Colonic mucosa (tissue), 4 donors: Measurements from ENCODE around the gene VDAC1. TPM values are rescaled to one million over a fixed set of nuclear protein-coding genes. Genes with fewer than 3 reads are reported as not detected.

ENCODE experiments used
- DNase-seq: peaks from one replicate; pipeline ENCODE4 v3.0.0-alpha.2; 2020
- H3K27ac ChIP-seq: fragments of 200-600 bp; one replicate; pipeline ENCODE4 v1.8.0; 2021
- H3K27me3 ChIP-seq: fragments of 200-600 bp; one replicate; pipeline ENCODE4 v1.8.0; 2021
- H3K36me3 ChIP-seq: fragments of 200-600 bp; one replicate; pipeline ENCODE4 v1.8.0; 2021
- H3K4me1 ChIP-seq: fragments of 200-600 bp; one replicate; pipeline ENCODE4 v1.8.0; 2021; ENCODE audit warnings: mild to moderate bottlenecking
- H3K4me3 ChIP-seq: fragments of 200-600 bp; one replicate; pipeline ENCODE4 v1.8.0; 2021
- H3K9ac ChIP-seq, 2 donors: one replicate each; pipeline ENCODE4 v1.7.0; 2013; ENCODE audit warnings: control low read depth in 2 of 2, low read depth in 2 of 2, low read length in 2 of 2
- H3K9me3 ChIP-seq: fragments of 200-600 bp; one replicate; pipeline ENCODE4 v1.8.0; 2021
- intact Hi-C: fragments of 100-400 bp; cut with DNase I; formaldehyde crosslinking; loops from one replicate; pipeline ENCODE4 v1.14.1; 2022
- total RNA-seq, 2 donors: library from RNA; stranded (reverse); fragmentation: NEBNext Ultra II Directional in 1 of 2; extraction: Animal tissue kit (Norgen Biotek cat#: 25700) in 1 of 2; gene quantifications; one replicate each; pipeline ENCODE4 v1.2.1, GENCODE V29; 2021
- TF ChIP-seq, protein P1 (sequence below): fragments of 200-600 bp; IDR thresholded peaks from one replicate; pipeline ENCODE4 v1.8.0; 2022; ENCODE audit warnings: antibody characterized with exemption, mild to moderate bottlenecking
- donor health status: healthy.
- donor health status: DM: no; HTN: no; CAD: no.
- donor health status: DM: no; HTN: no; CAD: no.

VDAC1 gene
- total RNA-seq, 2 donors from 2014 or later = 297 to 306 TPM

DNA sequence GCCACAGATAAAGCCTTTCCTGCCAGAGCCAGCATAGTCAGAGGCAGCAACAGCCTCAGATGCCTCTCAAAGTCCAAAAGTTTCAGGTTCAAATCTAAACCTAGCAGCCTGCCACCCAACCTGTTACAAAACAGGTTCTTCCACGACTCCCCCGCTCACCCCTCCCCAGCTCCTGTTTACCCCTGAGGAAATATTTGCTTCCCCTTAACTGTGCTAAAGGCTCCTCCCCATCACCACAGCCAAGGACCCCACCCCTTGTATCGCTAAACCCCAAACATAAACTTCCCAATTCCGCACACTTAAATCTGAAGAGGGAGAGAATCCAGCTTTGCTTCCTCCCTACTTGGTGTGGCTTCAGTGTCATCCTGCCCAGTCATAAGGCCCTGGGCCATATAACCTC lies 15.4 kb upstream of the VDAC1 start:
- Histone ChIP-seq H3K4me1 (no peaks in the 10 kb centered on the region), H3K36me3 (no peaks in the 10 kb centered on the region), H3K27me3 (no peaks in the 10 kb centered on the region), H3K9ac (peak overlapping the region in 1 of 2 donors; percentile 82), H3K27ac (peak overlapping the region; percentile 79), H3K4me3 (no peak overlapping the region), H3K9me3 (no peaks in the 10 kb centered on the region)
- DNase-seq = peak; percentile 75
- TF ChIP-seq, protein P1, sequence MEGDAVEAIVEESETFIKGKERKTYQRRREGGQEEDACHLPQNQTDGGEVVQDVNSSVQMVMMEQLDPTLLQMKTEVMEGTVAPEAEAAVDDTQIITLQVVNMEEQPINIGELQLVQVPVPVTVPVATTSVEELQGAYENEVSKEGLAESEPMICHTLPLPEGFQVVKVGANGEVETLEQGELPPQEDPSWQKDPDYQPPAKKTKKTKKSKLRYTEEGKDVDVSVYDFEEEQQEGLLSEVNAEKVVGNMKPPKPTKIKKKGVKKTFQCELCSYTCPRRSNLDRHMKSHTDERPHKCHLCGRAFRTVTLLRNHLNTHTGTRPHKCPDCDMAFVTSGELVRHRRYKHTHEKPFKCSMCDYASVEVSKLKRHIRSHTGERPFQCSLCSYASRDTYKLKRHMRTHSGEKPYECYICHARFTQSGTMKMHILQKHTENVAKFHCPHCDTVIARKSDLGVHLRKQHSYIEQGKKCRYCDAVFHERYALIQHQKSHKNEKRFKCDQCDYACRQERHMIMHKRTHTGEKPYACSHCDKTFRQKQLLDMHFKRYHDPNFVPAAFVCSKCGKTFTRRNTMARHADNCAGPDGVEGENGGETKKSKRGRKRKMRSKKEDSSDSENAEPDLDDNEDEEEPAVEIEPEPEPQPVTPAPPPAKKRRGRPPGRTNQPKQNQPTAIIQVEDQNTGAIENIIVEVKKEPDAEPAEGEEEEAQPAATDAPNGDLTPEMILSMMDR = no peak
- intact Hi-C loops = no loop called here

DNA sequence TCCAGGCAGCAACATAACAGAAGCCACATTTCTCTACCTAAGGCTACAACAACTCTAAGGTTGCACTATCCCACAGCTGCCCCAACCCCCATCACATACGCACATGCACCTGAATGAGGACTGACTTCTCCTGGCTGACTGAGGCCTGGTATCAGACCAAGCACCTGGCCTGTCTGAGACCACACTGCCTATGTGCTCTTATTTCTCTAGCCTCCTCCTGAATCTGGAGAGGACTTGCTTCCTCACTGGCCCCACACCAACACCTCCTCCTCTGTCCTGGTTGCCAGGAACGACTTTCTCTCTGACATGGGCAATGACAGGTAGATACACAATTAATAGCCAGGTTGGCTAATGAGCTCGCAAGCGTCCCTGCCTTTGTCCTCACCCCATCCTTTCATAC lies 14.9 kb upstream of the VDAC1 start:
- TF ChIP-seq, protein P1 = no peak
- no peak for DNase-seq
- H3K4me3 ChIP-seq = no peak overlapping the region
- peak overlapping the region; percentile 79 for H3K27ac ChIP-seq
- no peaks in the 10 kb centered on the region for H3K36me3 ChIP-seq
- peak overlapping the region in 1 of 2 donors; percentile 82 for H3K9ac ChIP-seq
- no peaks in the 10 kb centered on the region for H3K27me3 ChIP-seq
- intact Hi-C loops = no loop called here
- no peaks in the 10 kb centered on the region for H3K4me1 ChIP-seq
- no peaks in the 10 kb centered on the region for H3K9me3 ChIP-seq

DNA sequence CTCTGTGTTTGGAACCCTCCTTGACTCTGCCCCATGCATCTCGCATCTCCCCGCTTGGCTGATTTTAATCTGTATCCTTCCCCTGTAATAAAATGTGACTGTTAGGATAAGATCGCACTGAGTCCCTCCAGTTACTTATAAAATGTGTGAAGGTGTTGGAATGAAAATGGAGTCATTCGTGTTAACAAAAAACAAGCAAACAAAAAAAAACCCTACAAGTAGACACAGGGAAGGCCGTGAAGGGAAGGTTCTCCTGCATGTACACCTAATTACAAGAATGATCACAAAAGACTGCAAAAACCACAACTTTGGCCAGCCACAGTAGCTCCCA lies 14.2 kb upstream of the VDAC1 start:
- DNase-seq = no peak
- H3K9ac ChIP-seq = peak overlapping the region in 1 of 2 donors; percentile 82
- no peaks in the 10 kb centered on the region for H3K4me1 ChIP-seq
- no peaks in the 10 kb centered on the region for H3K27me3 ChIP-seq
- TF ChIP-seq, protein P1 = no peak
- intact Hi-C loops = no loop called here
- H3K27ac ChIP-seq = peak overlapping the region; percentile 79
- no peak overlapping the region for H3K4me3 ChIP-seq
- no peaks in the 10 kb centered on the region for H3K36me3 ChIP-seq
- no peaks in the 10 kb centered on the region for H3K9me3 ChIP-seq

DNA sequence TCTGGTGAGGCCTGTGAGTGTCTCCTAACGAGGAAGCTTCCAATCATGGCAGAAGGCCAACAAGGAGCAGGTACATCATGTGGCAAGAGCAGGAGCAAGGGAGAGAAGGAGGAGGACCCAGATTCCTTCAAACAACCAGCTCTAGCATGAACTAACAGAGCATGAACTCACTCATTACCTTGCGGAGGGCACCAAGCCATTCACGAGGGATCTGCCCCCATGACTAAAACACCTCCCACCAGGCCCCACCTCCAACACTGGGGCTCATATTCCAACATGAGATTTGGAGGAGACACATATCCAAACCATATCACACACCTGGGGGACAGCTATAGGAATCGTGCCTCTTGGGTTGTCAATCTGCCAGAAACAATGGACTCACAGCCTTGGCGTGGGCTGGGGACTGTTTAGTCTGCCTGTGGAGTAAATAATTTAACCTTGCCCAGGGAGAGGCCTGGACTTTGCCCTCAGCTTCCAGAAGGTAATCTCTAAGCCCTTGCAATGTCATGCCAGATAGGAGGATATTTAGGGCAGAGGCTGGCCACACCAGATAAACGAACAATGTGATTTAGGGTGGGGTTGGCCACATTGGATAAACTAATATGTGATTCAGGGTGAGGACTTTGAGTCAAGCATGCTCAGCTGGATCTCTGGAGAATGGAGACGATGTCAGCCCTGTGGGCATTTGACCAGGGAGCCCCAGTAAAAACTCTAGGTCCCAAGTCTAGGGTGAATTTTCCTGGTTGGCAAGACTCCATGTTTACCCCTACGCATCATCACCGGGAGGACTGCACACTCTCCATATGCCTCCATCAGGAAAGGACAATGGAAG lies 13.6 kb upstream of the VDAC1 start:
- H3K4me1 ChIP-seq = no peaks in the 10 kb centered on the region
- peak overlapping the region in 1 of 2 donors; percentile 82 for H3K9ac ChIP-seq
- H3K27me3 ChIP-seq = no peaks in the 10 kb centered on the region
- no peak overlapping the region for H3K4me3 ChIP-seq
- TF ChIP-seq, protein P1 = no peak
- DNase-seq = peak; percentile 92
- intact Hi-C loops = no loop called here
- H3K36me3 ChIP-seq = no peaks in the 10 kb centered on the region
- H3K27ac ChIP-seq = peak overlapping the region; percentile 79
- H3K9me3 ChIP-seq = no peaks in the 10 kb centered on the region

DNA sequence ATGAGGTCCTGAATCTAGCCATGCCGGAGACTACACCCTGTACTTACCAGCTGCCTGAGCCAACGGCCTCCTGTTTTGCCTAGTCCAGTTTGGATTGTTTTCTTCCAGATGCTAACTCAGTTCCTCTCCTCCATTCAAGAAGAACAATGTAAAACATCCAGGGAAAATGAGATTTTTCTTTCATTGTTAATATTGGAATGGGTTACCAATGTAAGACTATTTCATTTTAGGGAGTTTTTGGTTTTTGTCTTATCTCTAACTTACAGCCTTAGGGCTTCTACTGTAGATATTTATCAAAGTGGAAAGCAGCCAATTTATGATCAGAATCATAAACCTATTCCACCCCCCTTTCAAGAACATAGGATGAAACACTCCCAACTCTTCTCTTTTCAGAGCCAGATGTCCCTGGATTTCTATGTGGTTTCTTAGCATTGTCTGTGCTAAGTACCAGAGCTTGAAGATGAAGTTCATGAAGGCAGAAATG lies 3.5 kb upstream of the VDAC1 start:
- intact Hi-C loops = no loop called here
- Histone ChIP-seq H3K9me3 (no peaks in the 10 kb centered on the region), H3K4me1 (peaks cover 10% of the 10 kb centered on the region), H3K27ac (no peak overlapping the region), H3K27me3 (no peaks in the 10 kb centered on the region), H3K4me3 (no peak overlapping the region), H3K36me3 (no peaks in the 10 kb centered on the region), H3K9ac (no peak overlapping the region)
- DNase-seq = no peak
- TF ChIP-seq, protein P1 = no peak
